Retinal pigment epithelial cell (primary cell): ENCODE results near the gene SASH3.

Source experiments
- DNase-seq: peaks from one replicate; pipeline ENCODE4 v3.0.0-alpha.2; 2010; ENCODE audit warnings: low read depth
- H3K4me3 ChIP-seq: 2 replicates; pipeline ENCODE4 v1.5.1; 2011; ENCODE audit warnings: mild to moderate bottlenecking, low read length, control low read depth, moderate library complexity
- CTCF ChIP-seq: conservative IDR thresholded peaks from 2 replicates; pipeline ENCODE4 v1.5.1; 2011; ENCODE audit warnings: low read depth, low read length, control low read depth, inconsistent platforms

The SASH3 gene

GRCh38 chrX:129748305-129748704 is 31.4 kb upstream of the SASH3 start:
- no peak for DNase-seq
- no peak overlapping the region for H3K4me3 ChIP-seq
- TF ChIP-seq CTCF = no peak

- no peak overlapping the region for H3K4me3 ChIP-seq
- TF ChIP-seq CTCF = no peak
- no peak for DNase-seq
Measured at GRCh38 chrX:129749069-129749468, 30.7 kb upstream of the SASH3 start.

- no peak overlapping the region for H3K4me3 ChIP-seq
- DNase-seq = no peak
- TF ChIP-seq CTCF = no peak
Measured at GRCh38 chrX:129750971-129751370, 28.8 kb upstream of the SASH3 start.

- TF ChIP-seq CTCF = peak; percentile 46
- no peak overlapping the region for H3K4me3 ChIP-seq
- no peak for DNase-seq
Measured at GRCh38 chrX:129754056-129755024, 25.4 kb upstream of the SASH3 start.

GRCh38 chrX:129755779-129756650 is 23.7 kb upstream of the SASH3 start:
- no peak for TF ChIP-seq CTCF
- no peak for DNase-seq
- no peak overlapping the region for H3K4me3 ChIP-seq

- no peak overlapping the region for H3K4me3 ChIP-seq
- peak; percentile 29 for DNase-seq
- no peak for TF ChIP-seq CTCF
Measured at GRCh38 chrX:129759576-129760061, 20.1 kb upstream of the SASH3 start.
